ENCODE results near the gene MPV17. TPM values are rescaled to one million over a fixed set of nuclear protein-coding genes. Genes with fewer than 3 reads are reported as not detected.
"Not testable (repeated sequence)": the region's sequence is repeated elsewhere in the genome, so short reads cannot be mapped to it uniquely, and the experiment has no call there.

Gene MPV17
- total and polyA plus RNA-seq, 2 of the 13 experiments (the other 11 are each of a cell fraction or from before 2014, with no cell fraction given), result 48.9 to 129 TPM

DNA sequence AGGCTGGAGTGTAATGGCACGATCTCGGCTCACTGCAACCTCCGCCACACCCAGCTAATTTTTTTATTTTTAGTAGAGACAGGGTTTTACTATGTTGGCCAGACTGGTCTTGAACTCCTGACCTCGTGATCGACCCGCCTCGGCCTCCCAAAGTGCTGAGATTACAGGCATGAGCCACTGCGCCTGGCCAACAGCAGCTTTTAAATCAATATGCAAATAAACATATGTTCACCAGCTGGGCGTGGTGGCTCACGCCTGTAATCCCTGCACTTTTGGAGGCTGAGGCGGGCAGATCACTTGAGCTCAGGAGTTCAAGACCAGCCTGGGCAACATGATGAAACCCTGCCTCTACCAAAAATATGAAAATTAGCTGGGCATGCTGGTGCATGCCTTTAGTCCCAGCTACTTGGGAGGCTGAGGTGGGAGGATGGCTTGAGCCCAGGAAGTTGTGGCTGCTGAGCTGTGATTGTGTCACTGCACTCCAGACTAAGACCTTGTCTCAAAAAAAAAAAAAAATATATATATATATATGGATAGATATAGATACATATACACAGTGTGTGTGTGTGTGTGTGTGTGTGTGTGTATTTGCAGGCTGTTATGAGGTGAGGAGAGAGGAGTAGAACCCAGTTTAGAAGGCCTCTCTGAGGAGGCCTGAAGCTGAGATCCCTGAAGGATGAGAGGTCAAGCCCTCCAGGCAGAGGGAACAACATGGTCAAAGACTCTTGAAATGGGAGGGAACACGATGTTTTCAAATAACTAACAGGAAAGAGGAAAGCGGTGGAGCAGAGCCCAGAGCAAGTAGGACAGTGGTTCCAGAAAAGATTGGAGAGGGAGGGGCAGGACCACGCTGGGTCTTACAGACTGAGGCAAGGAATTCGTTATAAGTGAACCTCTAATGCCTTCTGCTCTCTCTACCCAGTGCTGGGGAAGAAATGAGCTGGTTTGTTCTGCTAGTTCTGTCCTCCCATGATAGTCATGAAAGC, 50.1 kb downstream of the MPV17 start:
- intact Hi-C loops (cut with micrococcal nuclease; ENCODE audit: unreplicated experiment); CTCF ChIA-PET (ENCODE audit: low intra/inter-chr PET ratio, low total read pairs); H3K4me2 ChIP-seq (ENCODE audit: low read depth, low read length); H3K9me3 ChIP-seq (ENCODE audit: low read length); H3K4me3 ChIP-seq (replicated peaks in 1 of 3; ENCODE audit: insufficient read depth in 1 of 3, low read depth in 2 of 3, low read length in 3 of 3); H3K27ac ChIP-seq (ENCODE audit: extremely low read length, insufficient read depth, low read length); in situ Hi-C loops (cut with HindIII; ENCODE audit: extremely low pct_ligation_motif_present, low pct_unique_long_range_greater_than_20kb); H3K79me2 ChIP-seq (ENCODE audit: insufficient read depth, low read length); H4K20me1 ChIP-seq (ENCODE audit: insufficient read depth, low read length); DNase-seq (ENCODE audit: low spot score); FAIRE-seq; H2AFZ ChIP-seq (ENCODE audit: low read length); H3K9ac ChIP-seq (ENCODE audit: insufficient read depth, low read depth, low read length); H3K36me3 ChIP-seq (replicated peaks in 1 of 2; ENCODE audit: control insufficient read depth in 1 of 2, insufficient read depth in 2 of 2, low read length in 2 of 2); BruUV-seq (replicated peaks); TF ChIP-seq NR2F6 (CRISPR knock-in tag; IDR thresholded peaks at IDR 0.05): not testable (repeated sequence)
- Histone ChIP-seq H3K4me1 (ENCODE audit: insufficient read depth, low read length) (peaks cover 12% of the 10 kb centered on the region; the same call in 1 of the 2 replicates), H3K27me3 (ENCODE audit: control insufficient read depth in 1 of 2, insufficient read depth in 2 of 2, low read length in 2 of 2) (peaks cover 7 to 66% of the 10 kb centered on the region in 2 experiments; a peak in 4 of 5 replicates)
- POLR2A ChIA-PET, result interaction anchor here (0.6 to 1.7 kb wide), 5 partner anchors 10 to 254 kb away, joined by 3 to 6 read pairs (median 3); partner anchors contain the start of genes ATRAID, SLC30A3 and SLC5A6
- WGBS (ENCODE audit: low lambda C conversion rate), result 25% methylated on average over 15 of the region's 15 CpGs
- TF ChIP-seq ZMYM3 (CRISPR knock-in tag; IDR thresholded peaks at IDR 0.05), result peak; percentile 48
- TF ChIP-seq RARA (CRISPR knock-in tag; IDR thresholded peaks at IDR 0.05), result peak; percentile 40; the same call in 1 of the 2 replicates
- TF ChIP-seq SALL1 (CRISPR knock-in tag; IDR thresholded peaks at IDR 0.05), result peak; percentile 37; the same call in 1 of the 2 replicates
- peak; percentile 25; the same call in 1 of the 2 replicates for TF ChIP-seq NR2F6 (IDR thresholded peaks at IDR 0.05)
- peak in 1 of 2 experiments; percentile 30; a peak in 1 of 4 replicates for TF ChIP-seq NR2F1 (CRISPR knock-in tag; IDR thresholded peaks at IDR 0.05)
- TF ChIP-seq ONECUT2 (CRISPR knock-in tag; IDR thresholded peaks at IDR 0.05), result peak; percentile 60
- TF ChIP-seq, protein P1, sequence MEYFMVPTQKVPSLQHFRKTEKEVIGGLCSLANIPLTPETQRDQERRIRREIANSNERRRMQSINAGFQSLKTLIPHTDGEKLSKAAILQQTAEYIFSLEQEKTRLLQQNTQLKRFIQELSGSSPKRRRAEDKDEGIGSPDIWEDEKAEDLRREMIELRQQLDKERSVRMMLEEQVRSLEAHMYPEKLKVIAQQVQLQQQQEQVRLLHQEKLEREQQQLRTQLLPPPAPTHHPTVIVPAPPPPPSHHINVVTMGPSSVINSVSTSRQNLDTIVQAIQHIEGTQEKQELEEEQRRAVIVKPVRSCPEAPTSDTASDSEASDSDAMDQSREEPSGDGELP (IDR thresholded peaks at IDR 0.05; ENCODE audit: borderline replicate concordance, low read depth), result peak; percentile 83
- peak; percentile 24; the same call in 1 of the 2 replicates for TF ChIP-seq KAT2B (IDR thresholded peaks at IDR 0.05; ENCODE audit: borderline replicate concordance, low read depth, low read length)
- ATAC-seq, result peak; percentile 41; the same call in 2 of the 3 replicates

Data from HepG2 (cell line).